Skin of body (tissue), 2 donors: Measurements from ENCODE around the gene MEIOC. TPM values are rescaled to one million over a fixed set of nuclear protein-coding genes. Genes with fewer than 3 reads are reported as not detected.
A peak's percentile ranks its signal among the peaks of the same experiment; 100 is the strongest.
"Not testable (repeated sequence)": the region's sequence is repeated elsewhere in the genome, so short reads cannot be mapped to it uniquely, and the experiment has no call there.

Experiments used
- DNase-seq: peaks from one replicate; lab custom pipeline; 2025; lab: John Stamatoyannopoulos, UW
- total RNA-seq: library from RNA; depleted of rRNA; stranded (reverse); fragments of >200 nt; gene quantifications from one replicate; pipeline ENCODE4 v1.2.3, GENCODE V29; 2014

The MEIOC gene
- total RNA-seq, 1 donor from 2014 or later = 0.10 TPM

- no peak for DNase-seq
Observed at GRCh38 chr17:44647736-44648135, 8.5 kb upstream of the MEIOC start.

GRCh38 chr17:44648963-44649362, 7.3 kb upstream of the MEIOC start:
- no peak for DNase-seq

GRCh38 chr17:44651228-44651627, 5.0 kb upstream of the MEIOC start:
- DNase-seq = no peak

- DNase-seq = no peak
Observed at GRCh38 chr17:44652727-44653126, 3.5 kb upstream of the MEIOC start.

GRCh38 chr17:44653384-44653783, 2.9 kb upstream of the MEIOC start:
- no peak for DNase-seq

- DNase-seq = no peak
Observed at GRCh38 chr17:44653954-44654353, 2.3 kb upstream of the MEIOC start.

- DNase-seq = no peak
Observed at GRCh38 chr17:44661835-44662234, 5.6 kb downstream of the MEIOC start.

- DNase-seq = no peak
Observed at GRCh38 chr17:44663095-44663494, 6.8 kb downstream of the MEIOC start.

- DNase-seq = no peak
Observed at GRCh38 chr17:44664867-44665266, 8.6 kb downstream of the MEIOC start.

GRCh38 chr17:44666006-44666405, 9.7 kb downstream of the MEIOC start:
- DNase-seq = no peak

GRCh38 chr17:44672479-44673093, 16.3 kb downstream of the MEIOC start:
- DNase-seq = peak; percentile 10

- DNase-seq = no peak
Observed at GRCh38 chr17:44673893-44674292, 17.6 kb downstream of the MEIOC start.

- DNase-seq = no peak
Observed at GRCh38 chr17:44677136-44677535, 20.9 kb downstream of the MEIOC start.

GRCh38 chr17:44683303-44683702, 27.0 kb downstream of the MEIOC start:
- not testable (repeated sequence) for DNase-seq

- no peak for DNase-seq
Observed at GRCh38 chr17:44687756-44688155, 31.5 kb downstream of the MEIOC start.

GRCh38 chr17:44688200-44688599, 31.9 kb downstream of the MEIOC start:
- no peak for DNase-seq

GRCh38 chr17:44688675-44689476, 32.6 kb downstream of the MEIOC start:
- DNase-seq = no peak

GRCh38 chr17:44689477-44690217, 33.4 kb downstream of the MEIOC start, which contains the start of gene CCDC43:
Gene CCDC43 (minus strand): TSS chr17:44689776. CDS start chr17:44689753, 23 bp downstream.
- peak; percentile 72 for DNase-seq

GRCh38 chr17:44690746-44691306, 34.6 kb downstream of the MEIOC start:
- not testable (repeated sequence) for DNase-seq

- no peak for DNase-seq
Observed at GRCh38 chr17:44693609-44694008, 37.3 kb downstream of the MEIOC start.

GRCh38 chr17:44700288-44700687, 44.0 kb downstream of the MEIOC start:
- not testable (repeated sequence) for DNase-seq
